ENCODE data around the gene PRND.

DNA sequence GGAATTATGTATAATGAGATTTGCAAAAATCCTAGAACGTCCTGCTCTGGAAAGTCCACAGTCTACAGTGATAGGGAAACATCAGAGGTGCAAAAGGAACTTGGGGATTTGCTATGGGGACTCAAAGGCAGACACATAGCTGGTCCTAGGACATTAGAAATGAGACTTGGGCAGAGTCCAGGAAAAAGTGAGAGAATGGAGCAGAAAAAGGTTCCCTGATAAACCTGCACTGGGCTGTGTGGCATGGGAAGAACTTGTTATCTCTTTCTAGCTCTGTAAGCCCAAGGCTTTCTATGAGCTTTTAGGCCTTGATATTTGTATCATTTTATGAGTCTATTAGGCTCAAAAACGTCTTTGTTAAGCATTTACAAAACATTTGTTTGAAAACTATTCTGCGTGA lies 15.2 kb downstream of the PRND start:
- TF ChIP-seq, protein P1, sequence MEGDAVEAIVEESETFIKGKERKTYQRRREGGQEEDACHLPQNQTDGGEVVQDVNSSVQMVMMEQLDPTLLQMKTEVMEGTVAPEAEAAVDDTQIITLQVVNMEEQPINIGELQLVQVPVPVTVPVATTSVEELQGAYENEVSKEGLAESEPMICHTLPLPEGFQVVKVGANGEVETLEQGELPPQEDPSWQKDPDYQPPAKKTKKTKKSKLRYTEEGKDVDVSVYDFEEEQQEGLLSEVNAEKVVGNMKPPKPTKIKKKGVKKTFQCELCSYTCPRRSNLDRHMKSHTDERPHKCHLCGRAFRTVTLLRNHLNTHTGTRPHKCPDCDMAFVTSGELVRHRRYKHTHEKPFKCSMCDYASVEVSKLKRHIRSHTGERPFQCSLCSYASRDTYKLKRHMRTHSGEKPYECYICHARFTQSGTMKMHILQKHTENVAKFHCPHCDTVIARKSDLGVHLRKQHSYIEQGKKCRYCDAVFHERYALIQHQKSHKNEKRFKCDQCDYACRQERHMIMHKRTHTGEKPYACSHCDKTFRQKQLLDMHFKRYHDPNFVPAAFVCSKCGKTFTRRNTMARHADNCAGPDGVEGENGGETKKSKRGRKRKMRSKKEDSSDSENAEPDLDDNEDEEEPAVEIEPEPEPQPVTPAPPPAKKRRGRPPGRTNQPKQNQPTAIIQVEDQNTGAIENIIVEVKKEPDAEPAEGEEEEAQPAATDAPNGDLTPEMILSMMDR (IDR thresholded peaks at IDR 0.05; ENCODE audit: insufficient read depth, low read depth, low read length): no peak
- no peak for TF ChIP-seq EZH2 (IDR thresholded peaks at IDR 0.05; ENCODE audit: insufficient read depth, low read length)
